GM18508 (cell line): ENCODE measurements around the gene PITPNB.

Experiments
- ATAC-seq: cut with Tn5 transposase; IDR thresholded peaks from one replicate; pipeline ENCODE4 v1.9.1; 2021; ENCODE audit warnings: moderate number of reproducible peaks; ENCODE audit not compliant: insufficient read depth, unreplicated experiment

PITPNB gene

GRCh38 chr22:27809700-27810608 is 109.1 kb downstream of the PITPNB start:
- no peak for ATAC-seq

GRCh38 chr22:27809226-27809603 is 109.8 kb downstream of the PITPNB start:
- ATAC-seq: no peak

GRCh38 chr22:27808451-27809225 is 110.4 kb downstream of the PITPNB start:
- no peak for ATAC-seq

- ATAC-seq: no peak
These were observed 113.2 kb downstream of the PITPNB start for GRCh38 chr22:27805841-27806240.

GRCh38 chr22:27804470-27805297 is 114.4 kb downstream of the PITPNB start:
- ATAC-seq: no peak

- ATAC-seq: no peak
These were observed 115.1 kb downstream of the PITPNB start for GRCh38 chr22:27803841-27804415.

GRCh38 chr22:27802346-27803073 is 116.5 kb downstream of the PITPNB start:
- ATAC-seq: no peak
